Brain microvascular endothelial cell (primary cell): ENCODE measurements around the gene CRTAC1.

ENCODE experiments used
- DNase-seq: peaks from one replicate; pipeline ENCODE4 v3.0.0-alpha.2; 2020
- H3K27ac ChIP-seq: fragments of 250-450 bp; sonication (Bioruptor Pico); 2 replicates; pipeline ENCODE4 v1.5.1; 2020; ENCODE audit warnings: mild to moderate bottlenecking, moderate library complexity
- H3K27me3 ChIP-seq: fragments of 250-450 bp; sonication (Bioruptor Pico); replicated peaks from 2 replicates; pipeline ENCODE4 v1.5.1; 2020; ENCODE audit warnings: mild to moderate bottlenecking
- H3K36me3 ChIP-seq: fragments of 250-450 bp; sonication (Bioruptor Pico); replicated peaks from 2 replicates; pipeline ENCODE4 v1.5.1; 2020; ENCODE audit warnings: mild to moderate bottlenecking
- H3K4me3 ChIP-seq: 2 replicates; pipeline ENCODE4 v1.5.1; 2011; ENCODE audit warnings: low read depth, mild to moderate bottlenecking, control low read depth, low read length, moderate library complexity
- in situ Hi-C: cut with HindIII; loops from 2 replicates; pipeline ENCODE4 v1.10.0; 2017; ENCODE audit warnings: low sequenced_read_pairs, low pct_ligation_motif_present
- TF ChIP-seq, protein P1 (sequence below): IDR thresholded peaks from 2 replicates; pipeline ENCODE4 v1.5.1; 2011; ENCODE audit warnings: low read depth, mild to moderate bottlenecking, moderate library complexity, low read length, control low read depth, inconsistent platforms; ENCODE audit errors: missing control alignments

CRTAC1 gene, protein sequence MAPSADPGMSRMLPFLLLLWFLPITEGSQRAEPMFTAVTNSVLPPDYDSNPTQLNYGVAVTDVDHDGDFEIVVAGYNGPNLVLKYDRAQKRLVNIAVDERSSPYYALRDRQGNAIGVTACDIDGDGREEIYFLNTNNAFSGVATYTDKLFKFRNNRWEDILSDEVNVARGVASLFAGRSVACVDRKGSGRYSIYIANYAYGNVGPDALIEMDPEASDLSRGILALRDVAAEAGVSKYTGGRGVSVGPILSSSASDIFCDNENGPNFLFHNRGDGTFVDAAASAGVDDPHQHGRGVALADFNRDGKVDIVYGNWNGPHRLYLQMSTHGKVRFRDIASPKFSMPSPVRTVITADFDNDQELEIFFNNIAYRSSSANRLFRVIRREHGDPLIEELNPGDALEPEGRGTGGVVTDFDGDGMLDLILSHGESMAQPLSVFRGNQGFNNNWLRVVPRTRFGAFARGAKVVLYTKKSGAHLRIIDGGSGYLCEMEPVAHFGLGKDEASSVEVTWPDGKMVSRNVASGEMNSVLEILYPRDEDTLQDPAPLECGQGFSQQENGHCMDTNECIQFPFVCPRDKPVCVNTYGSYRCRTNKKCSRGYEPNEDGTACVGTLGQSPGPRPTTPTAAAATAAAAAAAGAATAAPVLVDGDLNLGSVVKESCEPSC

DNA sequence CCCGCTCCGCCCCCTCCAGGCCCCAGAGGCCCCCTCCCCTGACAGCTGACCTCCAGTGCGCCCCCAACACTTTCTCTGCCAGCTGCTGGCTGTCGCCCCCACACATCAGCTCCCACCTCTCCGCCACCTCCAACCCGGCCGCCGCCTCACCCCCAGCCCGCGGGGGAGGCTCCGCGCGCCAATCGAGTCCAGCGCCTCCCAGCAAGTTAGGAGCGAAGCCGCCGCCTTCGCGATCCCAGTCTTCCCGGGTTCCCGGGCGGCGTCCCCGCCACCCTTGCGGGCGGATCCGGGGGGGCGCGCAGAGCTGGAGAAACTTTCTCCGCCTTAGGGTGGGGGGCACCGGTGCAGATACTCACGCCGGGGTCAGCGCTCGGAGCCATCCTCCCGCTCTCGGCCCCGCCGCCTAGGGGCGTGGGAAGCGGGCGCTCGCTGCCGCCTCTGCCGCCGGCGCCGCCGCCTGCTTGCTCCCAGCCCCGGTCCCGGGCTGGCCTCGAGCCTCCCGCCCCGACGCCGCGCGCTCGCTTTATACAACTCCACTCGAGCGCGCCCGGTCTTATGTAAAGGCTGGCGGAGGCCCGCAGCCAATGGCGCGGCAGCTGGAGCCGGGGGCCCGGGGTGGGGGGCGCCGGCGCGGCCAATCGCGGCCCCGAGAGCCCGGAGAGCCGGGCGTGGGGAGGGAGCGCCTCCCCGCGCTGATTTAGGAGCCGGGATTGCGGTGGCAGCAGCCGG lies at the start of gene CRTAC1:
TSS of gene CRTAC1 (minus strand) at position 529 of the 729 bp plus-strand sequence. CDS start at position 380, 149 bp downstream.
- TF ChIP-seq, protein P1, sequence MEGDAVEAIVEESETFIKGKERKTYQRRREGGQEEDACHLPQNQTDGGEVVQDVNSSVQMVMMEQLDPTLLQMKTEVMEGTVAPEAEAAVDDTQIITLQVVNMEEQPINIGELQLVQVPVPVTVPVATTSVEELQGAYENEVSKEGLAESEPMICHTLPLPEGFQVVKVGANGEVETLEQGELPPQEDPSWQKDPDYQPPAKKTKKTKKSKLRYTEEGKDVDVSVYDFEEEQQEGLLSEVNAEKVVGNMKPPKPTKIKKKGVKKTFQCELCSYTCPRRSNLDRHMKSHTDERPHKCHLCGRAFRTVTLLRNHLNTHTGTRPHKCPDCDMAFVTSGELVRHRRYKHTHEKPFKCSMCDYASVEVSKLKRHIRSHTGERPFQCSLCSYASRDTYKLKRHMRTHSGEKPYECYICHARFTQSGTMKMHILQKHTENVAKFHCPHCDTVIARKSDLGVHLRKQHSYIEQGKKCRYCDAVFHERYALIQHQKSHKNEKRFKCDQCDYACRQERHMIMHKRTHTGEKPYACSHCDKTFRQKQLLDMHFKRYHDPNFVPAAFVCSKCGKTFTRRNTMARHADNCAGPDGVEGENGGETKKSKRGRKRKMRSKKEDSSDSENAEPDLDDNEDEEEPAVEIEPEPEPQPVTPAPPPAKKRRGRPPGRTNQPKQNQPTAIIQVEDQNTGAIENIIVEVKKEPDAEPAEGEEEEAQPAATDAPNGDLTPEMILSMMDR, result no peak
- H3K4me3 ChIP-seq, result no peak within 1 kb of the TSS
- DNase-seq, result no peak
- in situ Hi-C loops, result no loop called here
- H3K36me3 ChIP-seq, result no peaks in the 10 kb centered on the region
- peaks cover 63% of the 10 kb centered on the region for H3K27me3 ChIP-seq
- no peak within 1 kb of the TSS for H3K27ac ChIP-seq

DNA sequence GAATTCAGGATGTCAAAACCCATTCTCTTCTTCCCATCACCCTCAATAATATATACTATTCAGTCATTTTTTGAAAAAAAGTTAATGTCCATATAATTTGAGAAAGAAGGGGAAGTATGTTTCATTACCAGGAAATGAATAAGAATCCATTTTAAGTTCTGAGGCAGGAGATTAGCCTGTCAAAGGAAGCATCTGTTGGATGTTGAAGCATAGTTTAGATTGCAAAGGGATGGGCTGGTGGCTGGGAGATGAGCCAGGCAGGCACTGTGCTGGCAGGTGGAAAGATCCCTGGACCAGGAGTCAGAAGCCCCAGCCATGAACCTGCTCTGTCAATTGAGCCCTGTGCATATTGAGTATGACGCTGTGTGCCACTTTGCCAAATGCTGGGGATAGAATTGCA lies 48.4 kb upstream of the CRTAC1 start:
- TF ChIP-seq, protein P1, result no peak
- in situ Hi-C loops, result no loop called here
- no peaks in the 10 kb centered on the region for H3K36me3 ChIP-seq
- H3K27me3 ChIP-seq, result no peaks in the 10 kb centered on the region
- DNase-seq, result no peak
- H3K4me3 ChIP-seq, result no peak overlapping the region
- no peak overlapping the region for H3K27ac ChIP-seq

DNA sequence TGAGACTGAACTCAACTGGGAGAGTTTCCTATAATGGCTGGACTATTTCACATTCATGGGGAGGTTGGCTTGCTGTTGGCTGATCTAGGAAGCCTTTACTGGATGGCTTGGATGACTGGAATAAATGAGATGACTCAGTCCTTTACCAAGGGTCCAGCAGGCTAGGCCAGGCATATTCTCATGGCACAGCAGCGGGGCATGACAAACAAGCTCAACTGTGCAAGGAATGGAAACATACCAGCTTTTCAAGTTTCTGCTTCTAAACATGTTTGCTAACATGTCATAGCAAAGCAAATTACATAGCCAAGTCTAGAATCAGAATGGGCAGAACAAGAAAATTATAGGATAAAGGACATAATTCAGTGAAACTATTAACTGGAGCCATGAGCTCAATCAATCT lies 46.8 kb upstream of the CRTAC1 start:
- Histone ChIP-seq H3K36me3 (no peaks in the 10 kb centered on the region), H3K27me3 (no peaks in the 10 kb centered on the region), H3K27ac (no peak overlapping the region), H3K4me3 (no peak overlapping the region)
- in situ Hi-C loops, result no loop called here
- TF ChIP-seq, protein P1, result no peak
- DNase-seq, result no peak

DNA sequence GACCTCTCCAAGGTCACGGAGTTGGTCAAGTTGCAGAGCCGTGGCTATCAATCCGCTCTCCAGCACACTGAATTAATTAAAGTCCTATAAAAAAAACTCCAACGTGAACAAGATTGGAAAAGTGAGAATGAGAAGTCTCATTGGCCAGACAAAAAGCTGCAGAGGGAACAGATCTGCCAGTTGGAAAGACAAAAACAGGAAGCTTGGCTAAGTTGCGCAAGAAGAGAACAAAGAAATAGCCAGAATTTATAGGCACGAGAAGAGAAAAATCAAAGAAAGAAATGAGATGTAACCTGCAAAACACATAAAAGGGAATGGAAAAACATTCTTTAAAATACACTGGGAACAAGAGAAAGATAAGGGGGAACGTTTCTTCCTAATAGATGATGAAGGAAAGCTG lies 45.7 kb upstream of the CRTAC1 start:
- TF ChIP-seq, protein P1, result no peak
- no peak for DNase-seq
- no peak overlapping the region for H3K4me3 ChIP-seq
- no peaks in the 10 kb centered on the region for H3K27me3 ChIP-seq
- no peak overlapping the region for H3K27ac ChIP-seq
- no peaks in the 10 kb centered on the region for H3K36me3 ChIP-seq
- in situ Hi-C loops, result no loop called here

DNA sequence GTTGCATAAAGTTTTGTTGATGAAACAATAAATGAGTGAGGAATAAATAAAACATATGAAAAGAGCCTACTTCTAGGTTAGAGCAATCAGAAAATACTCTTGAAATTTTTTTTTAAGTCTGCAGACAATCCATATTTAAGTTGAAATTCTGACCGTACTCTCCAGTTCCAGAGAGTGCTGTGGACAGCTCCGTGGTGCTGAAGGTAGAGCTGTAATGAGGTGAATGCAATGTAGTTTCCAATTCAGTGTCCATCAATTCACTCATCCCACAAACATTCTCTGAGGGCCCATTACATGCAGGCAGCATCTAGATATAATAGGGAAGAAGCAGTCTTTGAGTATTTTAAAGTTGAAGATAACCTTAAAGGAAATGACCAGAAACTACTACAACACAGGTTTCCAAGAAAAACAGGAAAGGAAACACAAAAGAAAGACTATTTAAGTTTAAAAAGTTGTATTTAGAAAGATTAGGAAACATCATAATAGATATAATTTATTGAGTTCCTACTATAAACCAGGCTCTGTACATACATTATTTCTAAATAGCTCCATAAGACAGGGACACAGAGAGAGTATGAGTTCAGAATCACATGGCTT lies 44.0 kb upstream of the CRTAC1 start:
- Histone ChIP-seq H3K27me3 (no peaks in the 10 kb centered on the region), H3K4me3 (no peak overlapping the region), H3K27ac (no peak overlapping the region), H3K36me3 (no peaks in the 10 kb centered on the region)
- TF ChIP-seq, protein P1, result no peak
- in situ Hi-C loops, result no loop called here
- peak; percentile 3 for DNase-seq
